Progenitor cell of endocrine pancreas (in vitro differentiated cells): ENCODE data around the gene EBPL. TPM values are rescaled to one million over a fixed set of nuclear protein-coding genes. Genes with fewer than 3 reads are reported as not detected.

ENCODE experiments used
- DNase-seq: peaks from one replicate; pipeline ENCODE4 v3.0.0; 2021; ENCODE audit warnings: low spot score; ENCODE audit not compliant: unreplicated experiment
- H3K27ac Mint-ChIP-seq: 2 replicates; pipeline ENCODE4 v1.8.0; 2021; ENCODE audit warnings: mild to moderate bottlenecking, moderate library complexity, mixed read lengths
- H3K27me3 Mint-ChIP-seq: 2 replicates; pipeline ENCODE4 v1.8.0; 2021; ENCODE audit warnings: mixed read lengths
- H3K36me3 Mint-ChIP-seq: 2 replicates; pipeline ENCODE4 v1.8.0; 2022; ENCODE audit warnings: mixed read lengths; ENCODE audit not compliant: insufficient read depth
- H3K4me1 Mint-ChIP-seq: 2 replicates; pipeline ENCODE4 v1.8.0; 2021; ENCODE audit warnings: low read depth, mixed read lengths
- H3K4me3 Mint-ChIP-seq: 2 replicates; pipeline ENCODE4 v1.8.0; 2021; ENCODE audit warnings: low read depth, mild to moderate bottlenecking, moderate library complexity, mixed read lengths
- H3K9me3 Mint-ChIP-seq: 2 replicates; pipeline ENCODE4 v1.8.0; 2021; ENCODE audit warnings: low read depth, mixed read lengths
- total RNA-seq: library from RNA; stranded (reverse); gene quantifications from 2 replicates; pipeline ENCODE4 v1.2.1, GENCODE V29; 2021
- TF ChIP-seq, protein P1 (sequence below): fragments of 200-600 bp; sonication (generic); IDR thresholded peaks from one replicate; pipeline ENCODE4 v1.5.0; 2021; ENCODE audit warnings: antibody characterized with exemption, mild to moderate bottlenecking; ENCODE audit not compliant: unreplicated experiment

EBPL gene
- total RNA-seq, 1 donor from 2014 or later = 53.9 TPM

DNA sequence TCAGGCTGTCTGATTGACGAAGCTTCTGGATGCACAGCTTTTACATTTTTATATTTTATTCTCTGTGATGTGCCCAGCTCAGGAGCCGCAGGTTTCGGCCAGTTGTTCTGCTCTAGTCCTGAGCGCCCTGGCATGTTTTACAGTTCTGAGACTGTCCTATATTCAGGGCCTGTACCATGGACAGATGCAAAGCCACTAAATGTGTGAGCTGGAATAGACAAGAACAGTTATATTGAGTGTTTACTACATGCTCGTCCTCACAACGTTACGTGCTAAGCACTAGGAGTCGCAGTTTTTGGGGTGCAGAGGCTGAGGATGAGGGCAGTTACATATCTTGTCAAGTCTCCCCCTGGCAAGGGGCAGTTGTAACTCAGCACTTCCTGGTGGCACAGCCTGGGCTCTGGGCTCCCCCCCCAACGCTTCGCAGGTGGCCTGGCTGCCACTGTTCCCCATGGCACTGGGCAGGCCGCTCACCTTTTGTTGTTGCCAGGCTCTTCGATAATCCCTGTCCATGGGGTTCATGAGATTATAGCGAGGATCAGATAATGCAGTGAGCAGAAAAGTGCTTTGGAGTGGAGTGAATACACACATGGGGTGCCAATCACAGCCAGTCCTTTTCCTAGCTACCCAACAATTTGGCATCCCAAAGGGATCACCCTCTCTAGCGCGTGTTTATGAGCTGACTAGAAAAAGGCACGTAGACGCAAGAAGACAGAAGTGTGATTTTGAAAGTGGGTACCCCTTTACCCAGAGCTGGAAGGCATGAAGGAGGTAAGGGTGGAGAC is 39.5 kb downstream of the EBPL start:
- no peaks in the 10 kb centered on the region for H3K27me3 Mint-ChIP-seq
- H3K36me3 Mint-ChIP-seq = no peaks in the 10 kb centered on the region
- TF ChIP-seq, protein P1, sequence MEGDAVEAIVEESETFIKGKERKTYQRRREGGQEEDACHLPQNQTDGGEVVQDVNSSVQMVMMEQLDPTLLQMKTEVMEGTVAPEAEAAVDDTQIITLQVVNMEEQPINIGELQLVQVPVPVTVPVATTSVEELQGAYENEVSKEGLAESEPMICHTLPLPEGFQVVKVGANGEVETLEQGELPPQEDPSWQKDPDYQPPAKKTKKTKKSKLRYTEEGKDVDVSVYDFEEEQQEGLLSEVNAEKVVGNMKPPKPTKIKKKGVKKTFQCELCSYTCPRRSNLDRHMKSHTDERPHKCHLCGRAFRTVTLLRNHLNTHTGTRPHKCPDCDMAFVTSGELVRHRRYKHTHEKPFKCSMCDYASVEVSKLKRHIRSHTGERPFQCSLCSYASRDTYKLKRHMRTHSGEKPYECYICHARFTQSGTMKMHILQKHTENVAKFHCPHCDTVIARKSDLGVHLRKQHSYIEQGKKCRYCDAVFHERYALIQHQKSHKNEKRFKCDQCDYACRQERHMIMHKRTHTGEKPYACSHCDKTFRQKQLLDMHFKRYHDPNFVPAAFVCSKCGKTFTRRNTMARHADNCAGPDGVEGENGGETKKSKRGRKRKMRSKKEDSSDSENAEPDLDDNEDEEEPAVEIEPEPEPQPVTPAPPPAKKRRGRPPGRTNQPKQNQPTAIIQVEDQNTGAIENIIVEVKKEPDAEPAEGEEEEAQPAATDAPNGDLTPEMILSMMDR = no peak
- H3K4me1 Mint-ChIP-seq = no peaks in the 10 kb centered on the region
- no peaks in the 10 kb centered on the region for H3K9me3 Mint-ChIP-seq
- DNase-seq = no peak
- H3K4me3 Mint-ChIP-seq = no peak overlapping the region
- no peak overlapping the region for H3K27ac Mint-ChIP-seq

DNA sequence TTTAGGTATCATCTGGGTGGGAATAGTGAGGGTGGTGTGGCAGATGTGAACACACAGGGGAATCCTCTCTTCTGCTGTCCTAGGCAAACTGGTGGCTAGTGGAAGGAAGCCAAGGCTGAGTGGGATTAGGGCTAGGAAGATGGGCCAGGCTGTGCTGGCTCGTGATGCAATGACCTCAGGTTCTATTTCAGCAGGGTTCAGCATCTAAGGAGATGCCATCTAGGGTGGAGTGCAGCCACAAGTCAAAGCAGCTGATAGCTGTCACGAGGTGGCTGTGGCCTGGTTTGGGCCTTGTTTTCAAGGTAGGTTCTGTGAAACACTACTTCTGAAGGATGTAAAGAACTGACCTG is 41.3 kb downstream of the EBPL start:
- Mint-ChIP-seq H3K27me3 (no peaks in the 10 kb centered on the region), H3K9me3 (no peaks in the 10 kb centered on the region), H3K27ac (no peak overlapping the region), H3K4me1 (no peaks in the 10 kb centered on the region), H3K4me3 (no peak overlapping the region), H3K36me3 (no peaks in the 10 kb centered on the region)
- no peak for DNase-seq
- TF ChIP-seq, protein P1 = no peak

DNA sequence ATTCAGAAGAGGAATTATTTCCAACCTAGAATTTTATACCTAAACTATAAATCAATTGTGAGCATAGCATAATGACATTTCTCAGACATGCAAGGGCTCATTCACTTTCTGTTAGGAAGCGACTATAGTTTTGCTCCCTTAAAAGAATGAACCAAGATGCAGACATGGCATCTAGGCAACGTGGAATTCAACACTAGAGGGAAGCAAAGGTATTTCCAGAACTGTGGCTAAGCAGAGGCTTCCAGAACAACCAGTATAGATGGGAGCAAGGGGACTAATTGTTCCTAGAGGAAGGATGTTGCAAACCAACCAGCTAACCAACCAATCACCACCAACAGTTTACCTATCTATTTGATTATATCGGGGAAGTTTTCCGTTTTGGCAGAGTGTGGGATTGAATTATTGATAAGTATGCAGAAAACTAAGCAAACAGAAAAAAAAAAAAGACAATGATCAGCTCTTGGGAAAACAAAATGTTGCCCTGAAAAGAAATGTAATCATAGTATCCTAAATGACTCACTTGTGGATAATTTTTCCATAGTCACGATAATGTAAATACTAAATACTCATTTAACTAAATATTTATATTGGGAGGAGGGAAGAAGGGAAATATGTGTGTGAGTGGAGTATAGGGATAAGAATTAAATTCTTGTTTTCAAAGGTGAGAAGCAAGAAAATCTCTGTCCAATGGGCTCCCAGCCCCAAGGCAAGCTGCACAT is 41.9 kb downstream of the EBPL start:
- DNase-seq = no peak
- TF ChIP-seq, protein P1 = peak; percentile 31
- Mint-ChIP-seq H3K4me3 (no peak overlapping the region), H3K36me3 (no peaks in the 10 kb centered on the region), H3K27me3 (no peaks in the 10 kb centered on the region), H3K9me3 (no peaks in the 10 kb centered on the region), H3K27ac (no peak overlapping the region), H3K4me1 (no peaks in the 10 kb centered on the region)

DNA sequence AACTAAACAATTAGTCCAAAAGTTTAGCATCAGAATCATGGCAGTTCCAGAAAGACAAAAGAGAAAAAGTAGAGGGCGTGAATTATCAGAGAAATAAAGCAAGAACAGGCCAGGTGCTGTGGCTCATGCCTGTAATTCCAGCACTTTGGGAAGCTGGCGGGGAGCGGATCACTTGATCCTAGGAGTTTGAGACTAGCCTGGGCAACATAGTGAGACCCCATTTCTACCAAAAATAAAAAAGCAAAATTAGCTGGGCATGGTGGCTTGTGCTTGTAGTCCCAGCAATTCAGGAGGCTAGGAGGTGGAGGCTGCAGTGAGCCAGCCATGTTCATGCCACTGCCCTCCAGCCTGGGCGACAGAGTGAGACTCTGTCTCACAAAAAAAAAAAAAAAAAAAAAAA is 44.6 kb downstream of the EBPL start:
- Mint-ChIP-seq H3K27me3 (peaks cover 3% of the 10 kb centered on the region), H3K27ac (no peak overlapping the region), H3K9me3 (no peaks in the 10 kb centered on the region), H3K4me3 (no peak overlapping the region), H3K4me1 (no peaks in the 10 kb centered on the region), H3K36me3 (no peaks in the 10 kb centered on the region)
- TF ChIP-seq, protein P1 = no peak
- DNase-seq = no peak

DNA sequence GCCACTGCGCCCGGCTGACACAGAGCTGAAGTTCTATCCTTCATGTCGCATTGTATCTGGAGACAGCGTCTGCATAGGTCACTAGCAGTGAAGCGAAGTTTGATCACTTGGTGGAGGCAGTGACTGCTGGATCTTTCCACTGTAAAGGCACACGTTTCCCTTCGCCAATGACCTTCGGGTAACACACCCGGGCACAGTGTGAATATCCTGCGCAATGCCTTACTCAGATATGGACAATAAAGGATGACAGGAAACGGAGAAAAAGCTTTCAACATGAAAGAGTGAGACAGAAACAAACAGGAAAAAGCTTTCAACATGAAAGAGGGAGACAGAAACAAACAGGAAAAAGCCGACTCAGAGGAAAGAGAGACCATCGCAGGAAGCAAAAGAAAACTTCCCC is 45.8 kb downstream of the EBPL start:
- H3K36me3 Mint-ChIP-seq = no peaks in the 10 kb centered on the region
- H3K27ac Mint-ChIP-seq = no peak overlapping the region
- H3K4me3 Mint-ChIP-seq = no peak overlapping the region
- TF ChIP-seq, protein P1 = no peak
- peaks cover 3% of the 10 kb centered on the region for H3K27me3 Mint-ChIP-seq
- no peaks in the 10 kb centered on the region for H3K9me3 Mint-ChIP-seq
- DNase-seq = no peak
- H3K4me1 Mint-ChIP-seq = no peaks in the 10 kb centered on the region
